ENCODE results near the gene DCTPP1. TPM values are rescaled to one million over a fixed set of nuclear protein-coding genes. Genes with fewer than 3 reads are reported as not detected.
A peak's percentile ranks its signal among the peaks of the same experiment; 100 is the strongest.

Gene DCTPP1
- total RNA-seq, 2 experiments from 2014 or later: 89.3 to 102 TPM

GRCh38 chr16:30434852-30435251 lies 5.0 kb upstream of the DCTPP1 start:
- ChIA-PET CTCF (interaction anchor here (1.1 to 1.4 kb wide), 2 partner anchors 16 to 196 kb away, joined by 5 to 6 read pairs; no protein-coding TSS in a partner anchor), POLR2A (interaction anchor here (0.7 kb wide), 1 partner anchor 199 kb away, joined by 3 read pairs; no protein-coding TSS in a partner anchor)
- no peaks in the 10 kb centered on the region for H3K9me3 Mint-ChIP-seq (ENCODE audit: low read depth)
- peak overlapping the region; percentile 79 for H3K27ac Mint-ChIP-seq
- H3K4me3 Mint-ChIP-seq: peak overlapping the region; percentile 7
- peak; percentile 48 for ATAC-seq
- intact Hi-C loops (cut with DNase I, micrococcal nuclease): loop anchor here (1.0 to 5.0 kb wide), 4 partner anchors 24 to 182 kb away; no protein-coding TSS in a partner anchor
- H3K4me1 Mint-ChIP-seq: peaks cover 25% of the 10 kb centered on the region
- DNase-seq: peak; percentile 88
- H3K36me3 Mint-ChIP-seq (ENCODE audit: low read depth): no peaks in the 10 kb centered on the region
- H3K27me3 Mint-ChIP-seq: no peaks in the 10 kb centered on the region

GRCh38 chr16:30430428-30430970 lies 669 bp upstream of the DCTPP1 start:
- POLR2A ChIA-PET: interaction anchor here (0.9 to 1.5 kb wide), 24 partner anchors 11 to 267 kb away, joined by 3 to 16 read pairs (median 4); partner anchors contain the start of genes CD2BP2, ITGAL, PRR14 and SEPTIN1
- CTCF ChIA-PET: interaction anchor here (0.6 to 5.6 kb wide), 41 partner anchors 9 to 338 kb away, joined by 3 to 56 read pairs (median 6); partner anchors contain the start of genes ITGAL, PRR14, SEPHS2 and SEPTIN1
- Mint-ChIP-seq H3K27me3 (no peaks in the 10 kb centered on the region), H3K36me3 (ENCODE audit: low read depth) (peaks cover 27% of the 10 kb centered on the region), H3K4me1 (peaks cover 34% of the 10 kb centered on the region), H3K4me3 (no peak overlapping the region), H3K27ac (no peak overlapping the region), H3K9me3 (ENCODE audit: low read depth) (no peaks in the 10 kb centered on the region)
- ATAC-seq (peak; percentile 20), DNase-seq (no peak)
- intact Hi-C loops (cut with DNase I, micrococcal nuclease): loop anchor here (1.0 to 5.0 kb wide), 23 partner anchors 15 to 228 kb away; partner anchors contain the start of genes FBRS (in 2 of the 2), SEPHS2 (in 2 of the 2), ITGAL (in 1 of the 2) and PRR14 (in 1 of the 2)

- Mint-ChIP-seq H3K4me1 (peaks cover 26% of the 10 kb centered on the region), H3K27me3 (no peaks in the 10 kb centered on the region), H3K27ac (no peak overlapping the region), H3K36me3 (ENCODE audit: low read depth) (peaks cover 31% of the 10 kb centered on the region), H3K4me3 (no peak overlapping the region), H3K9me3 (ENCODE audit: low read depth) (no peaks in the 10 kb centered on the region)
- CTCF ChIA-PET: interaction anchor here (0.7 to 5.6 kb wide), 50 partner anchors 10 to 268 kb away, joined by 3 to 56 read pairs (median 6); partner anchors contain the start of genes ITGAL, PRR14, SEPHS2 and SEPTIN1
- intact Hi-C loops (cut with DNase I, micrococcal nuclease): no loop called here
- DNase-seq (no peak), ATAC-seq (no peak)
- POLR2A ChIA-PET: interaction anchor here (0.6 to 1.5 kb wide), 30 partner anchors 9 to 713 kb away, joined by 3 to 16 read pairs (median 4); partner anchors contain the start of genes CD2BP2, ITGAL, PRR14 and SEPTIN1
These were observed 482 bp downstream of the DCTPP1 start for GRCh38 chr16:30429418-30429677.

- Mint-ChIP-seq H3K27ac (peak overlapping the region; percentile 78), H3K27me3 (no peaks in the 10 kb centered on the region), H3K9me3 (ENCODE audit: low read depth) (no peaks in the 10 kb centered on the region), H3K36me3 (ENCODE audit: low read depth) (peaks cover 41% of the 10 kb centered on the region), H3K4me3 (no peak overlapping the region), H3K4me1 (peaks cover 18% of the 10 kb centered on the region)
- ATAC-seq: no peak
- DNase-seq: no peak
- CTCF ChIA-PET: interaction anchor here (0.6 to 5.6 kb wide), 2 partner anchors 9 to 16 kb away, joined by 3 to 56 read pairs; no protein-coding TSS in a partner anchor
- POLR2A ChIA-PET: no interaction called here
- intact Hi-C loops (cut with DNase I, micrococcal nuclease): no loop called here
These were observed 1.8 kb downstream of the DCTPP1 start for GRCh38 chr16:30428055-30428454.

- no peak overlapping the region for H3K4me3 Mint-ChIP-seq
- no peaks in the 10 kb centered on the region for H3K9me3 Mint-ChIP-seq (ENCODE audit: low read depth)
- CTCF ChIA-PET: interaction anchor here (4.3 kb wide), 1 partner anchor 9 kb away, joined by 56 read pairs; the partner anchor contains the start of gene DCTPP1
- POLR2A ChIA-PET: interaction anchor here (2.5 kb wide), 1 partner anchor 9 kb away, joined by 9 read pairs; the partner anchor contains the start of gene DCTPP1
- intact Hi-C loops (cut with DNase I, micrococcal nuclease): no loop called here
- no peak for DNase-seq
- ATAC-seq: no peak
- no peaks in the 10 kb centered on the region for H3K27me3 Mint-ChIP-seq
- peaks cover 50% of the 10 kb centered on the region for H3K36me3 Mint-ChIP-seq (ENCODE audit: low read depth)
- peaks cover 22% of the 10 kb centered on the region for H3K4me1 Mint-ChIP-seq
- no peak overlapping the region for H3K27ac Mint-ChIP-seq
These were observed 8.8 kb downstream of the DCTPP1 start for GRCh38 chr16:30421010-30421409.

- Mint-ChIP-seq H3K9me3 (ENCODE audit: low read depth) (no peaks in the 10 kb centered on the region), H3K27ac (peak overlapping the region; percentile 69)
These were observed 11.3 kb downstream of the DCTPP1 start for GRCh38 chr16:30418350-30419181.

GRCh38 chr16:30417529-30418349 lies 12.1 kb downstream of the DCTPP1 start:
- H3K4me3 Mint-ChIP-seq: peak overlapping the region; percentile 49
- no peaks in the 10 kb centered on the region for H3K9me3 Mint-ChIP-seq (ENCODE audit: low read depth)
- DNase-seq: peak; percentile 94
- POLR2A ChIA-PET: interaction anchor here (0.7 to 1.6 kb wide), 12 partner anchors 9 to 234 kb away, joined by 3 to 14 read pairs (median 6); partner anchors contain the start of genes CORO1A, DCTPP1, ITGAL and SEPTIN1
- H3K36me3 Mint-ChIP-seq (ENCODE audit: low read depth): peaks cover 43% of the 10 kb centered on the region
- H3K27ac Mint-ChIP-seq: no peak overlapping the region
- peak; percentile 92 for ATAC-seq
- peaks cover 31% of the 10 kb centered on the region for H3K4me1 Mint-ChIP-seq
- intact Hi-C loops (cut with DNase I, micrococcal nuclease): loop anchor here (1.0 to 2.0 kb wide), 3 partner anchors 22 to 281 kb away; partner anchors contain the start of genes ZNF48 (in 2 of the 2) and SRCAP (in 1 of the 2)
- CTCF ChIA-PET: interaction anchor here (0.7 to 4.3 kb wide), 20 partner anchors 8 to 211 kb away, joined by 3 to 56 read pairs (median 4); partner anchors contain the start of genes DCTPP1, SEPTIN1, TBC1D10B and ZNF48
- H3K27me3 Mint-ChIP-seq: no peaks in the 10 kb centered on the region

More at GRCh38 chr16:30418350-30419181, 11.3 kb downstream of the DCTPP1 start:
- Mint-ChIP-seq H3K4me1 (peaks cover 30% of the 10 kb centered on the region), H3K4me3 (peak overlapping the region; percentile 49), H3K27me3 (no peaks in the 10 kb centered on the region), H3K36me3 (ENCODE audit: low read depth) (peaks cover 43% of the 10 kb centered on the region)
- intact Hi-C loops (cut with DNase I, micrococcal nuclease): loop anchor here in 1 of 2 experiments (1.0 kb wide), 1 partner anchor 117 kb away; no protein-coding TSS in a partner anchor
- CTCF ChIA-PET: interaction anchor here (0.7 to 4.3 kb wide), 18 partner anchors 9 to 210 kb away, joined by 3 to 56 read pairs (median 4); partner anchors contain the start of genes DCTPP1, TBC1D10B, ZNF48 and ZNF764
- POLR2A ChIA-PET: interaction anchor here (0.7 to 2.5 kb wide), 12 partner anchors 9 to 235 kb away, joined by 3 to 14 read pairs (median 6); partner anchors contain the start of genes CORO1A, DCTPP1, ITGAL and SEPTIN1
- ATAC-seq (no peak), DNase-seq (peak; percentile 31)

GRCh38 chr16:30416624-30417528 lies 13.0 kb downstream of the DCTPP1 start:
- peaks cover 42% of the 10 kb centered on the region for H3K36me3 Mint-ChIP-seq (ENCODE audit: low read depth)
- peak; percentile 6 for ATAC-seq
- H3K4me3 Mint-ChIP-seq: peak overlapping the region; percentile 34

GRCh38 chr16:30416047-30416603 lies 13.7 kb downstream of the DCTPP1 start:
- ATAC-seq (no peak), DNase-seq (no peak)
- peak overlapping the region; percentile 22 for H3K27ac Mint-ChIP-seq
- H3K4me3 Mint-ChIP-seq: no peak overlapping the region
- H3K4me1 Mint-ChIP-seq: peaks cover 35% of the 10 kb centered on the region
- H3K36me3 Mint-ChIP-seq (ENCODE audit: low read depth): peaks cover 36% of the 10 kb centered on the region
- ChIA-PET CTCF (interaction anchor here (0.7 kb wide), 1 partner anchor 9 kb away, joined by 3 read pairs; no protein-coding TSS in a partner anchor), POLR2A (no interaction called here)
- intact Hi-C loops (cut with DNase I, micrococcal nuclease): loop anchor here in 1 of 2 experiments (2.0 kb wide), 1 partner anchor 283 kb away; the partner anchor contains the start of gene SRCAP
- H3K27me3 Mint-ChIP-seq: no peaks in the 10 kb centered on the region
- H3K9me3 Mint-ChIP-seq (ENCODE audit: low read depth): no peaks in the 10 kb centered on the region

More at GRCh38 chr16:30416624-30417528, 13.0 kb downstream of the DCTPP1 start:
- peaks cover 35% of the 10 kb centered on the region for H3K4me1 Mint-ChIP-seq
- POLR2A ChIA-PET: interaction anchor here (0.9 to 1.6 kb wide), 11 partner anchors 8 to 233 kb away, joined by 3 to 14 read pairs (median 6); partner anchors contain the start of genes CORO1A, DCTPP1, ITGAL and SEPTIN1
- intact Hi-C loops (cut with DNase I, micrococcal nuclease): loop anchor here (1.0 to 2.0 kb wide), 2 partner anchors 22 to 282 kb away; partner anchors contain the start of genes ZNF48 (in 2 of the 2) and SRCAP (in 1 of the 2)
- no peaks in the 10 kb centered on the region for H3K9me3 Mint-ChIP-seq (ENCODE audit: low read depth)
- no peak for DNase-seq
- no peaks in the 10 kb centered on the region for H3K27me3 Mint-ChIP-seq
- H3K27ac Mint-ChIP-seq: no peak overlapping the region
- CTCF ChIA-PET: interaction anchor here (0.7 to 4.3 kb wide), 15 partner anchors 8 to 212 kb away, joined by 3 to 56 read pairs (median 5); partner anchors contain the start of genes DCTPP1, SEPTIN1, TBC1D10B and ZNF771

All from activated CD4-positive, alpha-beta T cell treated with anti-CD3 and anti-CD28 coated beads for 36 hours (primary cell).